Mesothelial cell of epicardium (in vitro differentiated cells): ENCODE measurements around the gene TMEM139. TPM values are rescaled to one million over a fixed set of nuclear protein-coding genes. Genes with fewer than 3 reads are reported as not detected.

Experiments used
- DNase-seq, 2 experiments: peaks; one replicate each; pipeline ENCODE4 v3.0.0; 2021; ENCODE audit warnings: low spot score in 2 of 2; ENCODE audit not compliant: unreplicated experiment in 2 of 2
- H3K27ac Mint-ChIP-seq: 2 replicates; pipeline ENCODE4 v1.8.0; 2021; ENCODE audit warnings: mixed read lengths
- H3K27me3 Mint-ChIP-seq: 2 replicates; pipeline ENCODE4 v1.8.0; 2021; ENCODE audit warnings: low read depth, mixed read lengths
- H3K36me3 Mint-ChIP-seq: 2 replicates; pipeline ENCODE4 v1.8.0; 2021; ENCODE audit warnings: mixed read lengths
- H3K4me1 Mint-ChIP-seq: 2 replicates; pipeline ENCODE4 v1.8.0; 2021; ENCODE audit warnings: mixed read lengths
- H3K4me3 Mint-ChIP-seq: 2 replicates; pipeline ENCODE4 v1.8.0; 2021; ENCODE audit warnings: mild to moderate bottlenecking, moderate library complexity, mixed read lengths
- H3K9me3 Mint-ChIP-seq: 2 replicates; pipeline ENCODE4 v1.8.0; 2021; ENCODE audit warnings: mixed read lengths
- CTCF ChIP-seq: fragments of 200-600 bp; sonication (generic); IDR thresholded peaks from one replicate; pipeline ENCODE4 v1.5.0; 2021; ENCODE audit warnings: antibody characterized with exemption; ENCODE audit not compliant: unreplicated experiment
- total RNA-seq: library from RNA; stranded (reverse); gene quantifications from 3 replicates; pipeline ENCODE4 v1.2.1, GENCODE V29; 2021

The TMEM139 gene
- total RNA-seq, 1 donor from 2014 or later, result 7.9 TPM

- H3K27me3 Mint-ChIP-seq, result no peaks in the 10 kb centered on the region
These were observed 37.0 kb downstream of the TMEM139 start for GRCh38 chr7:143321734-143322133.

GRCh38 chr7:143322760-143323633 lies 38.2 kb downstream of the TMEM139 start:
- no peak for TF ChIP-seq CTCF
- peak overlapping the region; percentile 66 for H3K27ac Mint-ChIP-seq

More at GRCh38 chr7:143321734-143322133, 37.0 kb downstream of the TMEM139 start:
- Mint-ChIP-seq H3K9me3 (no peaks in the 10 kb centered on the region), H3K36me3 (no peaks in the 10 kb centered on the region), H3K27ac (no peak overlapping the region), H3K4me1 (peaks cover 30% of the 10 kb centered on the region), H3K4me3 (no peak overlapping the region)
- no peak for DNase-seq
- no peak for TF ChIP-seq CTCF

GRCh38 chr7:143323653-143324052 lies 38.9 kb downstream of the TMEM139 start:
- no peak for TF ChIP-seq CTCF
- H3K36me3 Mint-ChIP-seq, result no peaks in the 10 kb centered on the region
- peaks cover 24% of the 10 kb centered on the region for H3K4me1 Mint-ChIP-seq
- no peak for DNase-seq
- no peak overlapping the region for H3K27ac Mint-ChIP-seq
- no peaks in the 10 kb centered on the region for H3K27me3 Mint-ChIP-seq
- H3K9me3 Mint-ChIP-seq, result no peaks in the 10 kb centered on the region
- no peak overlapping the region for H3K4me3 Mint-ChIP-seq

More at GRCh38 chr7:143322760-143323633, 38.2 kb downstream of the TMEM139 start:
- DNase-seq, result no peak
- H3K27me3 Mint-ChIP-seq, result no peaks in the 10 kb centered on the region
- H3K4me1 Mint-ChIP-seq, result peaks cover 27% of the 10 kb centered on the region
- no peak overlapping the region for H3K4me3 Mint-ChIP-seq
- H3K36me3 Mint-ChIP-seq, result no peaks in the 10 kb centered on the region
- no peaks in the 10 kb centered on the region for H3K9me3 Mint-ChIP-seq

- H3K27ac Mint-ChIP-seq, result no peak overlapping the region
These were observed 40.5 kb downstream of the TMEM139 start for GRCh38 chr7:143325240-143325639.

GRCh38 chr7:143327903-143328302 lies 43.1 kb downstream of the TMEM139 start:
- H3K4me3 Mint-ChIP-seq, result no peak overlapping the region
- H3K36me3 Mint-ChIP-seq, result no peaks in the 10 kb centered on the region
- no peak overlapping the region for H3K27ac Mint-ChIP-seq
- H3K4me1 Mint-ChIP-seq, result peaks cover 16% of the 10 kb centered on the region
- no peak for DNase-seq
- TF ChIP-seq CTCF, result no peak
- no peaks in the 10 kb centered on the region for H3K9me3 Mint-ChIP-seq
- no peaks in the 10 kb centered on the region for H3K27me3 Mint-ChIP-seq

More at GRCh38 chr7:143325240-143325639, 40.5 kb downstream of the TMEM139 start:
- H3K4me3 Mint-ChIP-seq, result no peak overlapping the region
- no peak for DNase-seq
- H3K36me3 Mint-ChIP-seq, result no peaks in the 10 kb centered on the region
- no peaks in the 10 kb centered on the region for H3K9me3 Mint-ChIP-seq
- peaks cover 19% of the 10 kb centered on the region for H3K4me1 Mint-ChIP-seq
- TF ChIP-seq CTCF, result no peak
- no peaks in the 10 kb centered on the region for H3K27me3 Mint-ChIP-seq
